ENCODE results near the gene SYK. TPM values are rescaled to one million over a fixed set of nuclear protein-coding genes. Genes with fewer than 3 reads are reported as not detected.

SYK gene
- total RNA-seq, 1 donor from 2014 or later, result 88.9 TPM

DNA sequence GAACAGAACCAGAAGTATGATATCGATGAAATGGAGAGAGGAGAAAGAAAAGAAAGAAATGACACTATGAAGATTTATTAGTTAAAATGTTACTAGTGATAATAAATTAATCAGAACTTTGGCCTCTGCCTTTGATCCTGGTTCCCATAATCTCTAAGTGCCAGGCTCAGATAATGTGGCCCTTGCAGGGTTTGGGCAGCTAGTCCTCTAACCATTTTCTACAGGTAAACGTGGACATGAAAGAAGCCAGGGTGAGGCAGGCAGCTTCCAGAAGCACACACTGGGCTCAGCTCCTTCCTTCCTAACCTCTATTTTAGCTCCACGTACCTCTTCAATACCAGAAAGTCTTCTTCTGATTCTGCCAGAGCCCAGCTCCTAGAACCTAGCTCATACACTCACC lies 30.6 kb downstream of the SYK start:
- ATAC-seq (no peak), DNase-seq (no peak)
- H3K36me3 ChIP-seq, result no peaks in the 10 kb centered on the region
- intact Hi-C loops (cut with DNase I), result no loop called here
- H3K4me3 ChIP-seq, result no peak overlapping the region
- H3K27me3 ChIP-seq (ENCODE audit: low read depth), result no peaks in the 10 kb centered on the region
- H3K9me3 ChIP-seq, result no peaks in the 10 kb centered on the region
- no peak overlapping the region for H3K27ac ChIP-seq
- TF ChIP-seq CTCF (IDR thresholded peaks at IDR 0.05), result no peak
- H3K4me1 ChIP-seq, result peaks cover 7% of the 10 kb centered on the region

GRCh38 chr9:90834828-90835595 lies 33.4 kb downstream of the SYK start:
- no peaks in the 10 kb centered on the region for H3K27me3 ChIP-seq (ENCODE audit: low read depth)
- intact Hi-C loops (cut with DNase I), result no loop called here
- ATAC-seq (peak; percentile 50 to 61), DNase-seq (no peak)
- no peaks in the 10 kb centered on the region for H3K36me3 ChIP-seq
- no peak overlapping the region for H3K27ac ChIP-seq
- no peaks in the 10 kb centered on the region for H3K9me3 ChIP-seq
- no peak overlapping the region for H3K4me3 ChIP-seq
- H3K4me1 ChIP-seq, result peaks cover 7% of the 10 kb centered on the region
- TF ChIP-seq CTCF (IDR thresholded peaks at IDR 0.05), result no peak

DNA sequence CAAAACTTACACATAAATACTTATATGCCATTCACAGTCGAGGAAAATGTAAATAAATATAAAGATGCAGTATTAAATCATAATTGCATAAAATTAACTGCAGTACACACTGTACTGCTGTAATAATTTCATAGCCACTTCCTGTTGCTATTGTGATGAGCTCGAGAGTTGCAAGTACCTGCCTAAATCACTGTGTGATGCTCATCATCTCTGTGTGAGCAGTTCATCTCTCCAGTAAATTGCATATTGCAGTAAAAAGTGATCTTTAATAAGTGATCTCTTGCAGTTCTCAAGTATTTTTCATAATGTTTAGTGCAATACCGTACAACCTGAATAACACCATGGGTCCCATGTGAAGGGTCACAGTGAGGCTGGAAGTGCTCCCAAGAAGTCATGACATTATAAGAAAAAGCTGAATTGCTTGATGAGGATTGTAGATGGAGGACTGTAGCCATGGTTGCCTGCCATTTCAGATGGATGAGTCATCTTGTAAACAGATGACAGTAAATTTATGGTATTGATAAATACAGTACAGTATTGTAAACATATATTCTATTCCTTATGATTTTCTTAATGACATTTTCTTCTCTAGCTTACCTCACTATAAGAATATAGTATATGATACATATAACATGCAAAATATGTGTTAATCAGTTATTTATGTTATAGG lies 34.9 kb downstream of the SYK start:
- Histone ChIP-seq H3K4me1 (peaks cover 7% of the 10 kb centered on the region), H3K27ac (no peak overlapping the region), H3K4me3 (no peak overlapping the region), H3K27me3 (ENCODE audit: low read depth) (no peaks in the 10 kb centered on the region), H3K9me3 (no peaks in the 10 kb centered on the region), H3K36me3 (no peaks in the 10 kb centered on the region)
- no peak for TF ChIP-seq CTCF (IDR thresholded peaks at IDR 0.05)
- DNase-seq (no peak), ATAC-seq (no peak)
- intact Hi-C loops (cut with DNase I), result no loop called here

DNA sequence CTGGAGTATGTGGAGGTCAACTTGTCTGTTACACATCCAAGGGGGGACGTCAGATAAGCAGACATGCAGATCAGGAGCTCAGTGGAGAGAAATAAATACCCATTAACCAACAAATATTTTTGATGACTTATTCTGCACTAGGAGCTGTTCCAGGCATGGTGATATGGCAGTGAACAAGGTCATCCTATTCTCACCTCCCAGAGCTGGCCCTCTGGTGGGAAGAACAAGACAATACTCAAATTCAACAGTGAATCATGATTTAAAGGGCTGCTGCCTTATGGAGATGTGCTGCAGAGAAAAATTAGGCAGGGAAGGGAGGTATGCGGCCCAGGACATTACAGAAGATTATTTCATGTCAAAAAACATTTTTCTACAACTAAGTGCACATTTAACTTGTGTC lies 36.5 kb downstream of the SYK start:
- intact Hi-C loops (cut with DNase I), result no loop called here
- no peak for DNase-seq
- no peak overlapping the region for H3K4me3 ChIP-seq

DNA sequence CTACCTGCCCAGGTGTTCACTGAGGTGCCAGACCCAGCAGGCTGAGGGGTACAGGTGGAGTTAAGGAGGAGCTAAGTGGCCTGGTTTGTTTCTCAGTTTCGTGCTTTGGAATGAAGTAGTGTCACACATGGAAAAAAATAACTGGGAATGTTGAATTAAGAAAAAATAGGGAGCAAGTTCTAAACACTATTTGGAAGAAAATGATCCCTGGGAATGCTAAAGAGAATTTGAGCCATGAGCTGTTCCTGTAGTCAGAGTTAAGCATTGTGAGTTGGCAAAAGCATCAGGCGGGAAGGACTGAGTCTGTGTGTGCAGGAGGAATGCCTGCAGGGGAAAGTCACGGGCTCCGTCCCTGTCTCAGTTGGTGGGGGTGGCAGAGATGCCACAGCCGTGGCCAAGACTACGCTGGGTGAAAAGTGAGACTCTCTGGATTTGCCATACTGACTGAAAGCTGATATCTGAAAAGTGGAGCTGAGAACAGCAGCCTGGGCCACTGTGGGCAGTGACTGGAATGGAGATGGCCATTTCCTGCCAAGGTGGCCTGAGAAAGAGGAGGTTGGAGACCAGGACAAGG lies 37.0 kb downstream of the SYK start:
- DNase-seq, result no peak
- no peaks in the 10 kb centered on the region for H3K27me3 ChIP-seq (ENCODE audit: low read depth)
- no peak for TF ChIP-seq CTCF (IDR thresholded peaks at IDR 0.05)
- intact Hi-C loops (cut with DNase I), result no loop called here
- ATAC-seq, result no peak
- H3K36me3 ChIP-seq, result no peaks in the 10 kb centered on the region
- no peak overlapping the region for H3K4me3 ChIP-seq
- peaks cover 7% of the 10 kb centered on the region for H3K4me1 ChIP-seq
- H3K9me3 ChIP-seq, result no peaks in the 10 kb centered on the region
- no peak overlapping the region for H3K27ac ChIP-seq

More for the DNA sequence above, 36.5 kb downstream of the SYK start:
- no peak for ATAC-seq
- Histone ChIP-seq H3K27me3 (ENCODE audit: low read depth) (no peaks in the 10 kb centered on the region), H3K27ac (no peak overlapping the region), H3K4me1 (peaks cover 7% of the 10 kb centered on the region), H3K36me3 (no peaks in the 10 kb centered on the region), H3K9me3 (no peaks in the 10 kb centered on the region)
- TF ChIP-seq CTCF (IDR thresholded peaks at IDR 0.05), result no peak
